Measurements from ENCODE around the gene ASPM. TPM values are rescaled to one million over a fixed set of nuclear protein-coding genes. Genes with fewer than 3 reads are reported as not detected.
A peak's percentile ranks its signal among the peaks of the same experiment; 100 is the strongest.

Gene ASPM
- total and polyA plus RNA-seq, 2 of the 8 experiments (the other 6 are each of a cell fraction or from before 2014, with no cell fraction given) = 5.1 to 50.3 TPM

- TF ChIP-seq KDM4A (IDR thresholded peaks at IDR 0.05; ENCODE audit: low read depth, low read length, severe bottlenecking) (no peak), CTCF (IDR thresholded peaks at IDR 0.05; ENCODE audit: control extremely low read depth in 1 of 3, insufficient read depth in 1 of 3, low read depth in 1 of 3, low read length in 3 of 3) (peak in 2 of 3 experiments; percentile 54 to 59; a peak in 2 of 4 replicates), KDM5A (IDR thresholded peaks at IDR 0.05; ENCODE audit: low read length) (no peak), SP4 (IDR thresholded peaks at IDR 0.05; ENCODE audit: low read length) (no peak)
These were observed 33.9 kb upstream of the ASPM start (continued) for GRCh38 chr1:197180252-197180878.

Measured in H1 (cell line).